HG03439 (cell line): Measurements from ENCODE around the gene SOWAHC.

Experiments used
- ATAC-seq: cut with Tn5 transposase; IDR thresholded peaks from one replicate; pipeline ENCODE4 v1.9.1; 2021; ENCODE audit warnings: mild to moderate bottlenecking, moderate library complexity; ENCODE audit not compliant: unreplicated experiment

SOWAHC gene

DNA sequence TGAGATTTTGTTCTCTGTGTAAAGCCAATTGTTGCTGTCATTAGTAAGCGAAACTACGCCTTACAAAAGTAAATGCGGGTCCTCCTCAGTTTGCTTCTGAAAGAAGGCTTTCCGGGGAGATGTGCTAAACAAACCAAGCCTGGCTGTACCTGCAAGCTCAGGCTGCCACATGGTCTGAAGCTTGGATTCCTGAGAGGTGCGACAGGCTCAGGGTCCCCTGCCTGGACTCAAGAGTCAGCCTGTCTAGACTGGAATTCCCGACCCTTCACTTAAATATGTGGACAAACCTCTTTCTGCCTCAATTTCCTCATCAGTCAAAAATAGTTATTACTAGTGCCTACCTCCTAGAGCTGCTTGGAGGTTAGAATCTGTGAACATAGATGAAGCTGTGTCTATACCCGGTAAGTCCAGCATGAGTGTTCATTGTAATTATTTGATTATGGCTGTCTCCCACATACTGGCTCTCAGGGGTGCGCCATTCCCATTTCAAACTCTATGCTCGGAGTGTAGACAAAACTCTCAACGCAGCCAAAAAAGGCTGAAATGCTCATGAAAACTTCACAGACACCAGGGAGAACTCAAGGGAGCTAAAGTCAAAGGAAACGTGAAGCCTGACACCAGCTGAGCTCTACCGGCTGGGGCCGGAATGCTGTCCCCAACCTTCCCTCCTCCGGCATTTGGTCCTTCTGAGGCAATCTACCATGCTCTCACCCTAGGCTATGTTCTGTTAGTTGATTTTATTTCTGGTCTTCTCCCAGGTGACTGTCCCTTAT is 31.4 kb downstream of the SOWAHC start:
- ATAC-seq = no peak

DNA sequence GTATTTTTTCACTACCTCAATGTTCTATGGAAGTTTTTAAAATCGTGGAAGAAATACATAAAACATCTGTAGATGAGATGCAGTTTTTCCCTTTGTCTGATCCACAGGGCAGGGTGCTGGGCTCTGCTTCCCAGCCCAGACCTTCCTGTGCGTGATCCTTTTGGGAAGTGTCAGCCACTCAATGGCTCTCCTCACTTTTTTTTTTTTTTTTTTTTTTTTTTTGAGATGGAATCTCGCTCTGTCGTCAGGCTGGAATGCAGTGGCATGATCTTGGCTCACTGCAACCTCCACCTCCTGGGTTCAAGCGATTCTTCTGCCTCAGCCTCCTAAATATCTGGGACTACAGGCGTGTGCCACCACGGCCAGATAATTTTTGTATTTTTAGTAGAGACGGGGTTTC is 32.8 kb downstream of the SOWAHC start:
- ATAC-seq = no peak

DNA sequence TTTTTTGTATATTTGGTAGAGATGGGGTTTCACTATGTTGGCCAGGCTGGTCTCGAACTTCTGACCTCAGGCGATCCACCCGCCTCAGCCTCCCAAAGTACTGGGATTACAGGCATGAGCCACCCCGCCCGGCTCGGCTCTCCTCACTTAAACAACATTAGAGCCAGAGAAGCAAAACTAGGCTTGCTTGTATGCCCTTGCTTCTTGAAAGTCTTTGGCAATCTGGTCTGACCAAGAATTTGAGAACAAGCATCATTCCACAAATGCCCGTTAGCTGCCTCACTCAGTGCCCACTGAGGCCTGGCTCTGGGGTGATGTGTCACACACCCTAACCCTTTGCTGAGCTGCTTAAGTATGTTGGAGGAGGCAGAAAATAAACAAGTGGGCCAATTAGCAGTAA is 33.5 kb downstream of the SOWAHC start:
- no peak for ATAC-seq

DNA sequence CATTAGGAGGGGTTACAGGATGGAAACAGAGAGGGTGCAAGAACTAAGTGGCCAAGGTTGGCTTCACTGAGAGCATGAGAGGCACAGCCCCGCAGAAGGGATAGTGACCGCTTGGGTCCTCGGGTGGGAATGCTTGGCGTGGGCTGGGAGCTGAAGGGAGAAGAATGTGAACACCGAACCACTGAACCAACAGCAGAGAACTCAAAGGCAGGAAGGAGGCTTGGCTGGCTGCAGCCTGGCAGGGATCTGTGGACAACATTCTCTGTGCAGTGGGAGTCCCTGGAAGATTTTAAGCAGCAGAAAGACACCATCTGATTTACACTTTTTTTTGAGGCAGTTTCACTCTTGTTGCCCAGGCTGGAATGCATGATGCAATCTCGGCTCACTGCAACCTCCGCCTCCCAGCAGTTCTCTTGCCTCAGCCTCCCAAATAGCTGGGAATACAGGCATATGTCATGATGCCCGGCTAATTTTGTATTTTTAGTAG is 33.9 kb downstream of the SOWAHC start:
- ATAC-seq = no peak

DNA sequence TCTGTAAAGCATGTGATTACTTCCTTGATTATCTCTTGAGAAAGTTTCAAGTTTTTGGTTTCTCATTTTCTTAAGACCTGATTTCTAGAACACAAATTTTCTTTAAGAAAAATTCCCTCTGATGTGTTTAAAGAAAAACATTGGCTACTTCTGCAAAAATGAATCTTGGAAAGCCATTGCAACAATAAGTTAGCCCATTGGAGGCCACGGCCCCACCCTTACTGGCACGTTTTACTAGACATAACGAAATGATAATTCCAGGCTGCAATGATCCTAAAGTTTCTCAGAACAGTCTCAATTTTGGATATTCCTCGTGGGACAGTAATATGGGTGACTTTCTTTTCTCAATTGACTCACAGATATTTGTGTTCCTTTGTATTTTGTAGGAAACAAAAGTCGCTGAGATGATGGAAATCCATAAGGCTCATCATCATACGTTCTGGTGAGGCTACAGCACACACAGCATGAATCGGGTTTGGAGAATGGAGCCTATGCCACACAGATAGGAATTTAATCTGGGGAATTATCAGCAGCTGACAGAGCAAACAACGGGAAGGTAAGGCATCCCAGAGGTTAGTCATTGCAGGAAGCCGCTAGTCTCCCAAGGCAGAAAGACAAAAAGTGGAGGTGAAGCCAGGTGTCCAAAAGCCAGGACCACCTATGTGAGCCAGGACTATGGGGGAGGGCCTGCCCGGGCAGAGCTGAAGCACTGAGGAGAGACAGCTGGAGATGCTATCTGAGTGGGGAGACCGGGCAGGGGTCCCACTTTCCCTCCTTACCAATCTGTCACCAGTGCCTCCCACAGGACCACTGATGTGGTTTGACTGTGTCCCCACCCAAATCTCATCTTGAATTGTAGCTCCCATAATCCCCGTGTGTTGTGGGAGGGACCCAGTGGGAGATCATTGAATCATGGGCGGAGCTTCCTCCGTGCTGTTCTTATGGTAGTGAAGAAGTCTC is 35.9 kb downstream of the SOWAHC start:
- no peak for ATAC-seq

DNA sequence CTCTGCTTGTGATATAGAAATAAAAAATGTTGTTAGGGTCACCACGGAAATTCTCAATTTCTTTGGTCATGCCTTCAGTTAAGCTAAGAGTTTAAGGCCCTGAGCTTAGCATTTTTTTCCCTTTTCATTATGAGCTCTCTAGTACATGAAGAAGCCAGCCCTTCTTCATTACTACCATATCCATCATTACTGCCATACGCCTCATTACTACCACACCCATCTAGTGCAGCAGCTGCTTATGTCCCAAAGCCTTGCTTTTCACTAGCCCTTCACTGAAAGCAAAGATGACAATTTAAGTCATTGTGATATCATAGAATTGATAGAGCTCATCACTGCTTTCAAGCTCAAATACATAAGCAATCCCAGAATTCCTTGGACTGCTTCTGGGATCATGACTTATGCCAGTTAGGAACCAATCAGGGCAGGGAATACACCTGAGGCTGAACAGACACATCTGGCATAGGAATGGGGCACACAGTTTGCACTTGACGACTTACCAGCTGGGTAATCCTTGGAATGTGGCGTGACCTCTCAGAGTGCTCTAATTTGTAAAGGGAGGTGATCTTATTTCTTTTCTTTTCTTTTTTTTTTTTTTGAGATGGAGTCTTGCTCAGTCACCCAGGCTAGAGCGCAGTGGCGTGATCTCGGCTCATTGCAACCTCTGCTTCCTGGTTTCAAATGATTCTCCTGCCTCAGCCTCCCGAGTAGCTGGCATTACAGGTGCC is 40.3 kb downstream of the SOWAHC start:
- ATAC-seq = no peak

- no peak for ATAC-seq
Measured at GRCh38 chr2:109655287-109655686, 41.1 kb downstream of the SOWAHC start.

- no peak for ATAC-seq
Measured at GRCh38 chr2:109659396-109660045, 45.4 kb downstream of the SOWAHC start.

DNA sequence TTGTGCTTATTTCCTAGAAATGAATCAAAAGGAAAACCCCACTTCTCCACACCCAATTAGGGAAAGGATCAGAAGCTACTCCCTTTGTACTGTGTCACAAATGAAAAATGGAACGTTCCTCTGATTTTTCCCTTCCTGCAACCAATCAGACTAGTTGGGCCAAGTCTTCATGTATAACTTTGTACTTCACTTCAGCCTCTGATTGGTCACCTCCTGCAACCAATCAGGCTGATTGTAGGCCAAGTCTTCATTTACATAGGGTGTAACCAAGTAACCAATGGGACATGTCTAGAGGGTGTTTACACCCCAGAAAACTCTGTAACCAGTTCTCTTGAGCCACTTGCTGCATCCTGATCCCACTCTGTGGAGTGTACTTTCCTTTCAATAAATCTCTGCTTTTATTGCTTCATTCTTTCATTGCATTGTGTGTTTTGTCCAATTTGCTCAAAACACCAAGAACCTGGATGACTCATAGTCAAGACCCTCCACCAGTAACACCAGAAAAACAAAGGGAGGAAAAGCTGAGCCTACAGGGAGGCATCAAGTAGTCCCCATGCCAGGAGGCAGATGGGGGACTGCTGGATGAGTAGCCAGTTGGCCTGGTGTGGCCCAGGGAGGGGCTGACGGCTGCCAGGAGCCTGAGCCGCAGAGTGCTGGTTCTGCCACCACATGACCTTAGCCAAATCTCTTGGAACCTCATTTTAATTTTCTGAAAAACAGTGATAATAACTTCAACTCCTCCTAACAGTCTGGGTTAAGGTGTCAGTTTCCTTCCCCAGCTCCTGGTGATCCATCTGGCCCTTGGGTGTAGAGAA is 46.1 kb downstream of the SOWAHC start:
- ATAC-seq = no peak

GRCh38 chr2:109662889-109663288 is 48.7 kb downstream of the SOWAHC start:
- no peak for ATAC-seq

- ATAC-seq = no peak
Measured at GRCh38 chr2:109663721-109664120, 49.6 kb downstream of the SOWAHC start.

DNA sequence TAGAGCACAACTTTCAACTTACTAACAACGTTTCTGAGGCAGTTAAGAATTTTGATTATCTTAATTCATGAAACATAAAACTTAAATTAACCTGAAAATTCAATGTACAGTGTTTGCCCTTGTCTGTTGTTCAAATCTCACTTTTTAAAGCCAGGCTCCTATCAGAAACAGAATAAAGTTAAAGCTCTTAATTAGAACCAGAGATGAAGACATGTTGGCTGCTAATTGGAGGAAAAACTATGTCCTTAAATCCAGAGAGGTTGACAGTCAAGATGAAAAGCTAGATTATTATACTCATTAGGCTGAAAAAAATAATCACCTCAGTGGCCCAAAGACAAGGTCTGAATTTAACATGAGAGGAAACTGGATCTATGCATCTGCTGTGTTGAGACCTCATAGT is 52.3 kb downstream of the SOWAHC start:
- no peak for ATAC-seq
